K562 (cell line): ENCODE data around the gene SH3BP4. TPM values are rescaled to one million over a fixed set of nuclear protein-coding genes. Genes with fewer than 3 reads are reported as not detected.

Experiments
- ATAC-seq: fragments of 200-7000 bp; cut with Tn5 transposase; 3 replicates; pipeline ENCODE4 v1.9.1; 2020; ENCODE audit warnings: moderate library complexity
- BruUV-seq: library from RNA; stranded (reverse); fragments of 400-500 nt; replicated peaks from 2 replicates; lab custom pipeline; 2021; lab: Mats Ljungman, UMichigan
- CTCF ChIA-PET: fragments of 300-600 bp; formaldehyde crosslinking; extraction: SDS; loops from one replicate; lab custom pipeline; 2021; ENCODE audit warnings: low intra/inter-chr PET ratio; lab: Yijun Ruan, JAX
- POLR2A ChIA-PET: fragments of 300-600, 350-650 bp; sonication (Branson Sonifier 250); formaldehyde crosslinking; extraction: SDS; loops from one replicate; lab custom pipeline; 2021; ENCODE audit warnings: antibody characterized with exemption, inconsistent platforms; lab: Yijun Ruan, JAX
- DNase-seq, 4 experiments: peaks; one replicate each; pipeline versions ENCODE4 v3.0.0 to v3.0.0-alpha.2; 2011 to 2018; ENCODE audit warnings: low spot score in 3 of 4, mixed read lengths in 3 of 4; ENCODE audit errors: extremely low read depth in 1 of 4
- FAIRE-seq: peaks from 2 replicates; lab custom pipeline; 2011; peaks lifted over from hg19 to GRCh38; lab: Jason Lieb, UNC
- H2AFZ ChIP-seq: 2 replicates; pipeline ENCODE4 v1.6.0; 2011; ENCODE audit warnings: low read depth, low read length, control low read depth, inconsistent platforms
- H3K27ac ChIP-seq: fragments of 200-600 bp; 3 replicates; pipeline ENCODE4 v1.8.0; 2011; ENCODE audit warnings: low read depth, mild to moderate bottlenecking, control low read depth, inconsistent platforms, low read length, moderate library complexity, mixed read lengths; ENCODE audit errors: extremely low read depth
- H3K27me3 ChIP-seq, 2 experiments: fragments of 300-600 bp in 1 of 2; 2 replicates in 1 of 2; 3 replicates in 1 of 2; pipeline versions ENCODE4 v1.6.0 to v1.8.0; 2011; ENCODE audit warnings: inconsistent platforms in 2 of 2, low read length in 2 of 2, mild to moderate bottlenecking in 1 of 2, mixed read lengths in 1 of 2, moderate library complexity in 1 of 2; ENCODE audit not compliant: control insufficient read depth in 2 of 2, insufficient read depth in 2 of 2
- H3K36me3 ChIP-seq: fragments of 300-600 bp; 3 replicates; pipeline ENCODE4 v1.8.0; 2011; ENCODE audit warnings: mild to moderate bottlenecking, low read length, inconsistent platforms; ENCODE audit not compliant: control insufficient read depth, insufficient read depth
- H3K4me1 ChIP-seq, 2 experiments: fragments of 200-600 bp in 1 of 2; replicated peaks in 1 of 2; 2 replicates in 1 of 2; 3 replicates in 1 of 2; pipeline versions ENCODE4 v1.5.1 to v1.8.0; 2011; ENCODE audit warnings: inconsistent platforms in 2 of 2, low read length in 2 of 2, mild to moderate bottlenecking in 1 of 2, mixed read lengths in 1 of 2, moderate library complexity in 1 of 2; ENCODE audit not compliant: control insufficient read depth in 2 of 2, insufficient read depth in 2 of 2
- H3K4me2 ChIP-seq: 2 replicates; pipeline ENCODE4 v1.6.1; 2011; ENCODE audit warnings: low read length, control low read depth, inconsistent platforms, mixed read lengths; ENCODE audit not compliant: insufficient read depth
- H3K4me3 ChIP-seq: fragments of 200-600 bp; sonication (generic), shearing (Covaris generic); 2 replicates; pipeline ENCODE4 v1.5.1; 2016; ENCODE audit warnings: control low read depth, inconsistent platforms
- H3K79me2 ChIP-seq: fragments of 200-600 bp; 3 replicates; pipeline ENCODE4 v1.8.0; 2011; ENCODE audit warnings: low read length, inconsistent platforms; ENCODE audit not compliant: control insufficient read depth, insufficient read depth
- H3K9ac ChIP-seq, 2 experiments: 2 replicates each; pipeline versions ENCODE4 v1.6.0 to v1.6.1; 2011; ENCODE audit warnings: low read depth in 2 of 2, low read length in 2 of 2, control low read depth in 1 of 2, inconsistent platforms in 1 of 2, mild to moderate bottlenecking in 1 of 2, mixed read lengths in 1 of 2; ENCODE audit not compliant: insufficient read depth in 1 of 2
- H3K9me1 ChIP-seq: one replicate; pipeline ENCODE4 v1.6.0; 2011; ENCODE audit warnings: inconsistent platforms, mild to moderate bottlenecking, low read length, moderate library complexity; ENCODE audit not compliant: control insufficient read depth, insufficient read depth
- H3K9me3 ChIP-seq: replicated peaks from 2 replicates; pipeline ENCODE4 v1.5.1; 2011; ENCODE audit warnings: low read depth, low read length, inconsistent platforms; ENCODE audit not compliant: control insufficient read depth, insufficient read depth
- H4K20me1 ChIP-seq: replicated peaks from 2 replicates; pipeline ENCODE4 v1.6.1; 2011; ENCODE audit warnings: low read length, inconsistent platforms, mixed read lengths; ENCODE audit not compliant: control insufficient read depth, insufficient read depth
- BRCA1 ChIP-seq, 2 experiments: fragments of 450-650 bp in 1 of 2; sonication (generic) in 1 of 2; formaldehyde crosslinking in 1 of 2; IDR thresholded peaks; 2 replicates each; pipeline versions ENCODE4 v1.5.0 to v1.6.1; 2017 to 2020; ENCODE audit warnings: mild to moderate bottlenecking in 1 of 2, missing genetic modification reagents in 1 of 2
- E2F5 ChIP-seq: sonication (generic); formaldehyde crosslinking; IDR thresholded peaks from 2 replicates; pipeline ENCODE4 v1.8.0; 2022; ENCODE audit warnings: mild to moderate bottlenecking, missing genetic modification reagents
- EP300 ChIP-seq: IDR thresholded peaks from 2 replicates; pipeline ENCODE4 v1.6.1; 2012; ENCODE audit warnings: low read length, improper control_type of control experiment
- PYGO2 ChIP-seq: fragments of 450-650 bp; IDR thresholded peaks from 2 replicates; pipeline ENCODE4 v1.6.1; 2016; ENCODE audit warnings: mild to moderate bottlenecking, missing genetic modification characterization, moderate library complexity, missing compliant biosample characterization
- TAF7 ChIP-seq: fragments of 450-650 bp; IDR thresholded peaks from 2 replicates; pipeline ENCODE4 v1.6.1; 2016; ENCODE audit warnings: missing genetic modification characterization, missing compliant biosample characterization
- ZBED1 ChIP-seq: IDR thresholded peaks from 2 replicates; pipeline ENCODE4 v1.6.1; 2014
- WGBS: fragments of 100-300 bp; shearing (Covaris generic); methylation state at CpG from one replicate; pipeline ENCODE4 v1.1.6; 2016; ENCODE audit warnings: low coverage, mixed read lengths; ENCODE audit not compliant: insufficient coverage; ENCODE audit errors: missing lambda C conversion rate; 5-methylcytosine and 5-hydroxymethylcytosine counted together
- in situ Hi-C: fragments of 300-500 bp; cut with MboI; formaldehyde crosslinking; loops from 4 replicates; pipeline ENCODE4 v1.15.0; 2018; ENCODE audit warnings: inconsistent platforms, mixed read lengths
- intact Hi-C: fragments of 100-400 bp; cut with micrococcal nuclease; formaldehyde crosslinking; loops from 2 replicates; pipeline ENCODE4 v1.14.2; 2022
- polyA plus RNA-seq, 8 experiments: library from polyadenylated mRNA; depleted of rRNA in 4 of 8; stranded (reverse) in 5 of 8; unstranded in 3 of 8; fragments of >200 nt; fragmentation: Nextera tagmentation in 2 of 8; fragmentation: Illumina TruSeq in 1 of 8; extraction: Ambion mirVana in 2 of 8; extraction: Trizol in 1 of 8; gene quantifications; 2 replicates each; pipeline versions ENCODE4 v1.2.1 to v1.2.3, GENCODE V29; 2011 to 2014; ENCODE audit warnings: inconsistent platforms in 1 of 8, missing spikeins in 1 of 8
- total RNA-seq, 7 experiments: library from RNA; depleted of rRNA in 6 of 7; stranded (reverse); fragments of >200 nt in 6 of 7; fragmentation: Illumina TruSeq in 2 of 7; extraction: Trizol in 2 of 7; gene quantifications; 2 replicates each; pipeline versions ENCODE4 v1.2.1 to v1.2.3, GENCODE V29; 2011 to 2021; ENCODE audit warnings: low replicate concordance in 1 of 7

The SH3BP4 gene
- total and polyA plus RNA-seq, 9 of the 15 experiments (the other 6 are each of a cell fraction or from before 2014, with no cell fraction given) = 0.03 to 0.28 (median 0.27) TPM; not detected in 6

DNA sequence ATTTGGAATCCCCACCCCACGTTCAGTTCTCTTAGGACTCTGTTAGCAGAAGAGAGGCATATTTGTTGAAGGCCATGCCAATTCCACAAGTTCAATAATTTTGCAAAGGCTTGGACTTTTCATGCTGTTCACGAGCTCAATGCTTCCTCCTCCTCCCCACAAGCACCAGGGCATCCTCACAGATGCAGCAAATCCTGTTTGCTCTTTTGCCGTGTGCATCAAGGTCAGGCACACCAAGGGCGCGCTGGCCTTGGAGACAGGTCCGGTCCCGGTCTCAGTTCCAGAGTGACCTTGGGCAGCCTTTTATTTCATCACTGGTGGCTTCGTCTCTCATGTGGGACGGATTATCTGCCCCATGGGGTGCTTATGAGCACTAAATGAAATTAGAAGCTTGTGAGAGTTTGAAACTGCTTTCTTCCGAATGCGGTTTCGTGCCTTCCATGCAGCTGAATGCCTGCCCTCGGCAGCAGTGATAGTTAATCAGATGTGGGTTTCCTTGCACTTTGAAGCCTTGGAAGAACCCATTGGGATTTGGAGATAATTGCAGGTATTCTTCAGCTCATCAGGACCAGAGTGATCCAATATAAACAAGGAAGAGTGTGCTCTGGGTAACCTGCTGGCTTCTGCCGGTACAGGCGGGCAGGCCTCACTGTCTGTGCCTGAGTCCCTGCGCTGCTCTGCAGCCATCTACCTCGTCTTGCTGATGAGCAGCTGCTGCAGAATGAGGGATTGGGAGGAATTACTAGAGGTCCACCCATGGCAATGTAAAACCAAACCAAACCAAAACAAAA, 140.8 kb downstream of the SH3BP4 start:
- no peaks in the 10 kb centered on the region for H3K4me1 ChIP-seq
- BruUV-seq = no TSS peak
- DNase-seq (no peak), ATAC-seq (no peak), FAIRE-seq (no peak)
- H2AFZ ChIP-seq = no peak overlapping the region
- no peaks in the 10 kb centered on the region for H3K9me1 ChIP-seq
- peaks cover 0 to 25% of the 10 kb centered on the region in 2 experiments; a peak in 2 of 5 replicates for H3K27me3 ChIP-seq
- intact Hi-C loops = no loop called here
- H3K9me3 ChIP-seq = no peaks in the 10 kb centered on the region
- H3K79me2 ChIP-seq = no peaks in the 10 kb centered on the region
- no peak overlapping the region for H3K4me2 ChIP-seq
- no peak overlapping the region for H3K9ac ChIP-seq
- ChIA-PET CTCF (no interaction called here), POLR2A (no interaction called here)
- no peaks in the 10 kb centered on the region for H3K36me3 ChIP-seq
- WGBS = 2% methylated on average over 17 of the region's 17 CpGs
- TF ChIP-seq ZBED1 (no peak), EP300 (no peak), TAF7 (no peak), E2F5 (CRISPR knock-in tag) (no peak), PYGO2 (tag) (no peak), BRCA1 (IDR thresholded peaks at IDR 0.05) (no peak), BRCA1 (CRISPR knock-in tag; IDR thresholded peaks at IDR 0.05) (no peak)
- H4K20me1 ChIP-seq = no peaks in the 10 kb centered on the region
- no peak overlapping the region for H3K4me3 ChIP-seq
- in situ Hi-C loops = no loop called here
- H3K27ac ChIP-seq = no peak overlapping the region
